DMS 273 (cell line): ENCODE results near the gene MAJIN.
"Not testable (repeated sequence)": the region's sequence is repeated elsewhere in the genome, so short reads cannot be mapped to it uniquely, and the experiment has no call there.

Source experiments
- DNase-seq: peaks from one replicate; lab custom pipeline; 2025; ENCODE audit not compliant: unreplicated experiment; lab: John Stamatoyannopoulos, UW

Gene MAJIN

GRCh38 chr11:64971421-64972233 is at the start of gene MAJIN:
MAJIN (minus strand) TSS chr11:64972108; CDS start chr11:64959405, 12,703 bp downstream.
- DNase-seq = no peak

GRCh38 chr11:65021509-65021908 is 49.6 kb upstream of the MAJIN start:
- no peak for DNase-seq

GRCh38 chr11:65021003-65021402 is 49.1 kb upstream of the MAJIN start:
- DNase-seq = no peak

GRCh38 chr11:65019824-65020223 is 47.9 kb upstream of the MAJIN start:
- no peak for DNase-seq

GRCh38 chr11:65017937-65018336 is 46.0 kb upstream of the MAJIN start:
- DNase-seq = no peak

GRCh38 chr11:65016705-65017104 is 44.8 kb upstream of the MAJIN start:
- DNase-seq = no peak

GRCh38 chr11:65014726-65015227 is 42.9 kb upstream of the MAJIN start:
- no peak for DNase-seq

- peak; percentile 93 for DNase-seq
These were observed 42.2 kb upstream of the MAJIN start, which contains the start of gene ARL2 for GRCh38 chr11:65013888-65014725. ARL2 (plus strand) TSS chr11:65014160; CDS start chr11:65014208, 48 bp downstream.

GRCh38 chr11:65013130-65013887 is 41.4 kb upstream of the MAJIN start:
- DNase-seq = peak; percentile 92

GRCh38 chr11:65008873-65009272 is 37.0 kb upstream of the MAJIN start:
- no peak for DNase-seq

- no peak for DNase-seq
These were observed 36.1 kb upstream of the MAJIN start for GRCh38 chr11:65008016-65008415.

- DNase-seq = not testable (repeated sequence)
These were observed 32.1 kb upstream of the MAJIN start for GRCh38 chr11:65003968-65004367.

GRCh38 chr11:65003282-65003681 is 31.4 kb upstream of the MAJIN start:
- no peak for DNase-seq

GRCh38 chr11:65002706-65003105 is 30.8 kb upstream of the MAJIN start:
- DNase-seq = no peak

- no peak for DNase-seq
These were observed 27.6 kb upstream of the MAJIN start for GRCh38 chr11:64999478-64999877.

- no peak for DNase-seq
These were observed 27.0 kb upstream of the MAJIN start for GRCh38 chr11:64998690-64999431.

- no peak for DNase-seq
These were observed 26.2 kb upstream of the MAJIN start for GRCh38 chr11:64998141-64998540.

GRCh38 chr11:64996710-64997380 is 24.9 kb upstream of the MAJIN start, which contains the start of gene BATF2:
BATF2 (minus strand) TSS chr11:64996971; CDS start chr11:64996914, 57 bp downstream.
- DNase-seq = peak; percentile 82

GRCh38 chr11:64996327-64996709 is 24.4 kb upstream of the MAJIN start:
- no peak for DNase-seq

GRCh38 chr11:64994318-64994717 is 22.4 kb upstream of the MAJIN start:
- no peak for DNase-seq
